GM06990 (cell line): ENCODE results near the gene FBXW8.

ENCODE experiments used
- DNase-seq: peaks from one replicate; pipeline ENCODE4 v3.0.0-alpha.2; 2011; ENCODE audit not compliant: insufficient read length; ENCODE audit errors: extremely low read depth
- H3K27me3 ChIP-seq: replicated peaks from 2 replicates; pipeline ENCODE4 v1.6.0; 2011; ENCODE audit warnings: low read length; ENCODE audit not compliant: control insufficient read depth, insufficient read depth
- H3K36me3 ChIP-seq: 2 replicates; pipeline ENCODE4 v1.5.1; 2011; ENCODE audit warnings: low read length; ENCODE audit not compliant: control insufficient read depth, insufficient read depth
- H3K4me3 ChIP-seq: replicated peaks from 2 replicates; pipeline ENCODE4 v1.5.1; 2011; ENCODE audit warnings: low read depth, mild to moderate bottlenecking, control low read depth, low read length
- CTCF ChIP-seq: IDR thresholded peaks from 2 replicates; pipeline ENCODE4 v1.5.1; 2011; ENCODE audit warnings: low read length, control low read depth, mild to moderate bottlenecking, inconsistent platforms; ENCODE audit not compliant: insufficient read depth, poor library complexity, severe bottlenecking

FBXW8 gene

DNA sequence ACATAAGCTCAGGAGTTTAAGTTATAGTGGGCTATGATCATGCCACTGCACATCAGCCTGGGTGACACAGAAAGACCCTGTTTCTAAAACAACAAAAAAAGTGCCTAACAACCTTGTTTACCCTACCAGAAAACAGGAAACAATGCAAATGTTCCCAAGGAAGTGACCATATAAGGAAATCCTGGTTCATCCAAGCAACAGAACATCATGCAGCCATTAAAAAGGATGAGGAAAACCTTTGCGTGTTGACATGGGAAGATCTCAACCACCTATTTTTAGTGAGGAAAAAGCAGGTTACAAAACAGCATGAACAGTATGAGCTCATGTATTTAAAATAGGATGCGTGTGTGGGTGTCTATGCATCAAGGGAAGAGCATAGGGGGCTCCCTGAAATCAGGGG lies 43.2 kb upstream of the FBXW8 start:
- Histone ChIP-seq H3K4me3 (no peak overlapping the region), H3K27me3 (no peaks in the 10 kb centered on the region; the same call in 1 of the 2 replicates), H3K36me3 (no peaks in the 10 kb centered on the region)
- no peak for TF ChIP-seq CTCF
- no peak for DNase-seq

DNA sequence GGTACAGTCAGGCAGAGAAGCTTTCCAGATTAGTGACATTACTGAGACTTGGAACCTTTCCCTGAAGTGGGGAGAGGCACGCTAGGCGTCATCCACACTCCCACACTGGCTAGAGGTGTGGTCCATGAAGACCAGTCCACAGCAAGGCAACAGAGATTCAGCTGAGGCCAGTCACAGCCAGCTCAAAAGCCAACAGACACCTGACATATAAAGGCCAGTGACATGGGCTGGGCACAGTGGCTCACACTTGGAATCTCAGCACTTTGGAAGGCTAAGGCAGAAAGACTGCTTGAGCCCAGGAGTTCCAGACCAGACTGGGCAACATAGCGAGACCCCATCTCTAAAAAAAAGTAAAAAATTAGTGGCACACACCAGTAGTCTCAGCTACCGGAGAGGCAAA lies 40.4 kb upstream of the FBXW8 start:
- no peak for TF ChIP-seq CTCF
- Histone ChIP-seq H3K36me3 (no peaks in the 10 kb centered on the region), H3K27me3 (no peaks in the 10 kb centered on the region; the same call in 1 of the 2 replicates), H3K4me3 (no peak overlapping the region)
- DNase-seq, result no peak

DNA sequence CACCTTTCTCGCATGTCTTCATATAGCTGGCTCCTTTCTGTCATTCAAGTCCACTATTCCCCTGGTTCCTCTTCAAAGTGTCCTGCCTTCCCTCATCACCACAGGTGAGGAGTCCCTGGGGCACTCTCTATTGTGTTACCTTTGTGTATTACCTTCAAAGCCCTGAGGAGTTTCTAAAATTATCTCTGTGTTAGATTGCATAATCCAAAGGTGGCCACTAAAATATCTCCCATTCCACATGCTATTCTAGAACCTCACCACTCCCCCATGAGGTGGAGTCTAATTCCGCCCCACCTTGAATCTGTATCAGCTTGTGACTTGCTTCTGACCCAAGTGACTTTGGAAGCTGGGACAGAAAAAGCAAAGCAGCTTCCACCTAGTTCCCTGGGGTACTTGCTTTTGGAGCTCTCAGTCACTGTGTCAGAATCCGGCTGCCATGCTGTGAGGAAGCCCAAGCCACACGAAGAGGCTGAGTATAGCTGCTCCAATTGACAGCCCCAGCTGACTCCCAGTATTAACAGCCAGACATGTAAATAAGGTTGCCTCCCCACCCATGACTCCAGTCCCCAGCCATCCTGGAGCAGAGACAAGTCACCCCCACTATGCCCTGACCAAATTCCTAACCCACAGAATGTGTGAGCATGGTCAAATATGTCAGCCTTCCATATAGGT lies 36.3 kb upstream of the FBXW8 start:
- no peak for TF ChIP-seq CTCF
- no peak for DNase-seq
- no peaks in the 10 kb centered on the region for H3K36me3 ChIP-seq

GRCh38 chr12:116876151-116876869 lies 34.4 kb upstream of the FBXW8 start:
- H3K36me3 ChIP-seq, result no peaks in the 10 kb centered on the region
- H3K27me3 ChIP-seq, result peaks cover 5% of the 10 kb centered on the region
- H3K4me3 ChIP-seq, result no peak overlapping the region
- DNase-seq, result no peak
- TF ChIP-seq CTCF, result no peak

More for the DNA sequence above, 36.3 kb upstream of the FBXW8 start:
- H3K4me3 ChIP-seq, result no peak overlapping the region
- H3K27me3 ChIP-seq, result no peaks in the 10 kb centered on the region; the same call in 1 of the 2 replicates

- Histone ChIP-seq H3K4me3 (no peak overlapping the region), H3K27me3 (peaks cover 13% of the 10 kb centered on the region), H3K36me3 (no peaks in the 10 kb centered on the region)
- TF ChIP-seq CTCF, result no peak
- no peak for DNase-seq
Observed at GRCh38 chr12:116878567-116879508, 31.9 kb upstream of the FBXW8 start.
